ENCODE data around the gene OTULIN. TPM values are rescaled to one million over a fixed set of nuclear protein-coding genes. Genes with fewer than 3 reads are reported as not detected.

OTULIN gene
- total RNA-seq, 2 donors from 2014 or later, result 77.0 to 94.6 TPM

GRCh38 chr5:14687023-14687665 is 22.6 kb downstream of the OTULIN start:
- no peaks in the 10 kb centered on the region for H3K9me3 ChIP-seq (ENCODE audit: control insufficient read depth, low read length, poor library complexity, severe bottlenecking)
- DNase-seq (no peak), ATAC-seq (no peak)
- Mint-ChIP-seq H3K36me3 (ENCODE audit: low read depth) (peaks cover 12% of the 10 kb centered on the region), H3K4me3 (no peak overlapping the region), H3K4me1 (peaks cover 4% of the 10 kb centered on the region), H3K27ac (peak overlapping the region; percentile 79), H3K27me3 (no peaks in the 10 kb centered on the region)

GRCh38 chr5:14693070-14693469 is 28.6 kb downstream of the OTULIN start:
- no peak overlapping the region for H3K27ac Mint-ChIP-seq
- no peak overlapping the region for H3K4me3 Mint-ChIP-seq
- ATAC-seq, result no peak

GRCh38 chr5:14695152-14695551 is 30.6 kb downstream of the OTULIN start:
- no peaks in the 10 kb centered on the region for H3K27me3 Mint-ChIP-seq
- no peaks in the 10 kb centered on the region for H3K9me3 ChIP-seq (ENCODE audit: control insufficient read depth, low read length, poor library complexity, severe bottlenecking)
- DNase-seq (no peak), ATAC-seq (no peak)
- peaks cover 11% of the 10 kb centered on the region for H3K36me3 Mint-ChIP-seq (ENCODE audit: low read depth)
- H3K4me1 Mint-ChIP-seq, result peaks cover 19% of the 10 kb centered on the region
- no peak overlapping the region for H3K4me3 Mint-ChIP-seq
- H3K27ac Mint-ChIP-seq, result no peak overlapping the region

More at GRCh38 chr5:14693070-14693469, 28.6 kb downstream of the OTULIN start:
- H3K9me3 ChIP-seq (ENCODE audit: control insufficient read depth, low read length, poor library complexity, severe bottlenecking), result no peaks in the 10 kb centered on the region
- H3K36me3 Mint-ChIP-seq (ENCODE audit: low read depth), result peaks cover 15% of the 10 kb centered on the region
- peaks cover 11% of the 10 kb centered on the region for H3K4me1 Mint-ChIP-seq
- DNase-seq, result no peak
- H3K27me3 Mint-ChIP-seq, result no peaks in the 10 kb centered on the region

GRCh38 chr5:14696057-14696456 is 31.5 kb downstream of the OTULIN start:
- no peak for DNase-seq
- Mint-ChIP-seq H3K27ac (peak overlapping the region; percentile 37), H3K4me3 (no peak overlapping the region), H3K36me3 (ENCODE audit: low read depth) (peaks cover 7% of the 10 kb centered on the region), H3K4me1 (peaks cover 23% of the 10 kb centered on the region), H3K27me3 (no peaks in the 10 kb centered on the region)
- H3K9me3 ChIP-seq (ENCODE audit: control insufficient read depth, low read length, poor library complexity, severe bottlenecking), result no peaks in the 10 kb centered on the region
- no peak for ATAC-seq

- no peaks in the 10 kb centered on the region for H3K9me3 ChIP-seq (ENCODE audit: control insufficient read depth, low read length, poor library complexity, severe bottlenecking)
- ATAC-seq (no peak), DNase-seq (no peak)
- H3K4me1 Mint-ChIP-seq, result peaks cover 31% of the 10 kb centered on the region
- H3K27ac Mint-ChIP-seq, result peak overlapping the region; percentile 37
- H3K4me3 Mint-ChIP-seq, result no peak overlapping the region
- H3K27me3 Mint-ChIP-seq, result no peaks in the 10 kb centered on the region
- peaks cover 9% of the 10 kb centered on the region for H3K36me3 Mint-ChIP-seq (ENCODE audit: low read depth)
Observed at GRCh38 chr5:14696851-14697250, 32.3 kb downstream of the OTULIN start.

- H3K9me3 ChIP-seq (ENCODE audit: control insufficient read depth, low read length, poor library complexity, severe bottlenecking), result no peaks in the 10 kb centered on the region
- Mint-ChIP-seq H3K4me3 (no peak overlapping the region), H3K27ac (peak overlapping the region; percentile 11), H3K36me3 (ENCODE audit: low read depth) (peaks cover 11% of the 10 kb centered on the region), H3K27me3 (no peaks in the 10 kb centered on the region), H3K4me1 (peaks cover 43% of the 10 kb centered on the region)
- DNase-seq (no peak), ATAC-seq (no peak)
Observed at GRCh38 chr5:14698495-14698894, 34.0 kb downstream of the OTULIN start.

- Mint-ChIP-seq H3K4me1 (peaks cover 50% of the 10 kb centered on the region), H3K4me3 (no peak overlapping the region), H3K36me3 (ENCODE audit: low read depth) (peaks cover 12% of the 10 kb centered on the region), H3K27ac (no peak overlapping the region), H3K27me3 (no peaks in the 10 kb centered on the region)
- DNase-seq (no peak), ATAC-seq (no peak)
- no peaks in the 10 kb centered on the region for H3K9me3 ChIP-seq (ENCODE audit: control insufficient read depth, low read length, poor library complexity, severe bottlenecking)
Observed at GRCh38 chr5:14699159-14699558, 34.6 kb downstream of the OTULIN start.

- no peak overlapping the region for H3K27ac Mint-ChIP-seq
- peaks cover 12% of the 10 kb centered on the region for H3K36me3 Mint-ChIP-seq (ENCODE audit: low read depth)
- H3K4me1 Mint-ChIP-seq, result peaks cover 54% of the 10 kb centered on the region
- no peak overlapping the region for H3K4me3 Mint-ChIP-seq
- no peaks in the 10 kb centered on the region for H3K9me3 ChIP-seq (ENCODE audit: control insufficient read depth, low read length, poor library complexity, severe bottlenecking)
- no peaks in the 10 kb centered on the region for H3K27me3 Mint-ChIP-seq
- DNase-seq (no peak), ATAC-seq (no peak)
Observed at GRCh38 chr5:14699807-14700400, 35.4 kb downstream of the OTULIN start.

- ATAC-seq, result peak; percentile 46
- H3K4me3 Mint-ChIP-seq, result peak overlapping the region; percentile 55
- H3K36me3 Mint-ChIP-seq (ENCODE audit: low read depth), result peaks cover 12% of the 10 kb centered on the region
Observed at GRCh38 chr5:14700478-14701436, 36.2 kb downstream of the OTULIN start.

GRCh38 chr5:14701556-14701955 is 37.0 kb downstream of the OTULIN start:
- ATAC-seq, result no peak

More at GRCh38 chr5:14700478-14701436, 36.2 kb downstream of the OTULIN start:
- Mint-ChIP-seq H3K27me3 (no peaks in the 10 kb centered on the region), H3K27ac (peak overlapping the region; percentile 98), H3K4me1 (peaks cover 59% of the 10 kb centered on the region)
- DNase-seq, result no peak
- H3K9me3 ChIP-seq (ENCODE audit: control insufficient read depth, low read length, poor library complexity, severe bottlenecking), result no peaks in the 10 kb centered on the region

GRCh38 chr5:14702238-14702839 is 37.8 kb downstream of the OTULIN start:
- peak overlapping the region; percentile 98 for H3K27ac Mint-ChIP-seq
- no peak for DNase-seq
- no peaks in the 10 kb centered on the region for H3K27me3 Mint-ChIP-seq
- no peaks in the 10 kb centered on the region for H3K9me3 ChIP-seq (ENCODE audit: control insufficient read depth, low read length, poor library complexity, severe bottlenecking)
- peak overlapping the region; percentile 68 for H3K4me3 Mint-ChIP-seq
- H3K4me1 Mint-ChIP-seq, result peaks cover 63% of the 10 kb centered on the region
- H3K36me3 Mint-ChIP-seq (ENCODE audit: low read depth), result peaks cover 9% of the 10 kb centered on the region
- ATAC-seq, result no peak

More at GRCh38 chr5:14701556-14701955, 37.0 kb downstream of the OTULIN start:
- Mint-ChIP-seq H3K36me3 (ENCODE audit: low read depth) (peaks cover 7% of the 10 kb centered on the region), H3K4me3 (peak overlapping the region; percentile 68), H3K27ac (peak overlapping the region; percentile 98), H3K4me1 (peaks cover 58% of the 10 kb centered on the region), H3K27me3 (no peaks in the 10 kb centered on the region)
- H3K9me3 ChIP-seq (ENCODE audit: control insufficient read depth, low read length, poor library complexity, severe bottlenecking), result no peaks in the 10 kb centered on the region
- DNase-seq, result no peak

GRCh38 chr5:14705556-14705955 is 41.0 kb downstream of the OTULIN start:
- Mint-ChIP-seq H3K27ac (peak overlapping the region; percentile 98), H3K4me3 (peak overlapping the region; percentile 49), H3K27me3 (no peaks in the 10 kb centered on the region), H3K36me3 (ENCODE audit: low read depth) (peaks cover 9% of the 10 kb centered on the region), H3K4me1 (peaks cover 70% of the 10 kb centered on the region)
- DNase-seq (no peak), ATAC-seq (no peak)
- H3K9me3 ChIP-seq (ENCODE audit: control insufficient read depth, low read length, poor library complexity, severe bottlenecking), result no peaks in the 10 kb centered on the region

- Mint-ChIP-seq H3K36me3 (ENCODE audit: low read depth) (peaks cover 10% of the 10 kb centered on the region), H3K27ac (peak overlapping the region; percentile 98), H3K4me3 (peak overlapping the region; percentile 85), H3K4me1 (peaks cover 63% of the 10 kb centered on the region), H3K27me3 (no peaks in the 10 kb centered on the region)
- DNase-seq (no peak), ATAC-seq (peak; percentile 95)
- no peaks in the 10 kb centered on the region for H3K9me3 ChIP-seq (ENCODE audit: control insufficient read depth, low read length, poor library complexity, severe bottlenecking)
Observed at GRCh38 chr5:14706615-14707021, 42.1 kb downstream of the OTULIN start.

Data from T-helper 17 cell (primary cell).